Activated T-cell treated with anti-CD3 and anti-CD28 coated beads, Interleukin-2, amount 50 U/mL, for 24 hours (primary cell): ENCODE data around the gene CIDEA.
"Not testable (repeated sequence)": the region's sequence is repeated elsewhere in the genome, so short reads cannot be mapped to it uniquely, and the experiment has no call there.

ENCODE experiments used
- DNase-seq: peaks from one replicate; pipeline ENCODE4 v3.0.0-alpha.2; 2020
- H3K27ac Mint-ChIP-seq: 2 replicates; pipeline ENCODE4 v1.8.0; 2020; ENCODE audit warnings: mild to moderate bottlenecking, mixed read lengths
- H3K27me3 Mint-ChIP-seq: 2 replicates; pipeline ENCODE4 v1.8.0; 2020; ENCODE audit warnings: mixed read lengths
- H3K36me3 Mint-ChIP-seq: 2 replicates; pipeline ENCODE4 v1.8.0; 2020; ENCODE audit warnings: low read depth, mixed read lengths
- H3K4me1 Mint-ChIP-seq: 2 replicates; pipeline ENCODE4 v1.8.0; 2020; ENCODE audit warnings: low read depth, mixed read lengths
- H3K4me3 Mint-ChIP-seq: 2 replicates; pipeline ENCODE4 v1.8.0; 2020; ENCODE audit warnings: mild to moderate bottlenecking, moderate library complexity, mixed read lengths
- H3K9me3 Mint-ChIP-seq: 2 replicates; pipeline ENCODE4 v1.8.0; 2020; ENCODE audit warnings: mixed read lengths

Gene CIDEA

DNA sequence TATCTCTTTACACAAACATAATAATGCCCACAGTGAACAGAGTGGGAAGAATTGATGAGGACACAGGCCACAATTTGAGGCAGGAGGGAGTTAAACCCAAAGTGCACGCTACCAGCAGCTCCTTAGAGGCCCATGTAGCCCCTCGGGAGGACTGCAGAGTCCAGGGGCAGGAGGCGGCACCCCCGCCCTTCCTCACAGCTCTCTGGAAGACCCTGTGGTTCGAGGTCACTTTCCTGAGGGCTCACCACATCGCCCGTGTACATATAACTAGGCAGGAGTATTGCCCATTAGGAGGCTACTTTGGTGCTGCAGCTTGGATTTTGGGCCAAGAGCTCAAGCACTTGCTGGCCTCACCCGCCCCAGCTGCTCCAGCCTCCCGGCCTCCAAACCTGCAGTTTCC is 22.2 kb upstream of the CIDEA start:
- H3K27ac Mint-ChIP-seq, result no peak overlapping the region
- H3K27me3 Mint-ChIP-seq, result peaks cover 23% of the 10 kb centered on the region
- no peak for DNase-seq
- no peak overlapping the region for H3K4me3 Mint-ChIP-seq
- H3K36me3 Mint-ChIP-seq, result no peaks in the 10 kb centered on the region
- H3K9me3 Mint-ChIP-seq, result no peaks in the 10 kb centered on the region
- no peaks in the 10 kb centered on the region for H3K4me1 Mint-ChIP-seq

DNA sequence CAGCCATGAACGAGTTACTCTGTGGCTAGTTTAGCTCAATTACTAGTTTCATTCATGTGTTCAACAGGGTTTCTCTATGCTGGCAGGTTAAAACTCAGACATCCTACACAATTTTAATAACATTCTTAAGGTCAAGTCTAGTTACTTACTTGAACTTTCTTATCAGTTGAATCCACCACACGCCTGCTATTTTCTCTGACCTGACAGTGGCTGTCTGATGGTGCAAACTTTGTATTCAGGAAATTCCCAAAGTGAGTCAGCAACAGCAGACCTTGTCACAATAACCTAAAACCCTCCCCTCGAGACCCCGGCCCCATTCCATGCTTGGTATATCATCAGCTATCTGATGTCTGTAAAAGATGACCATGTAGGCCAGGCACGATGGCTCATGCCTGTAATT is 20.8 kb upstream of the CIDEA start:
- no peak for DNase-seq
- Mint-ChIP-seq H3K9me3 (no peaks in the 10 kb centered on the region), H3K4me1 (no peaks in the 10 kb centered on the region), H3K27me3 (peaks cover 32% of the 10 kb centered on the region), H3K36me3 (no peaks in the 10 kb centered on the region), H3K4me3 (no peak overlapping the region), H3K27ac (no peak overlapping the region)

DNA sequence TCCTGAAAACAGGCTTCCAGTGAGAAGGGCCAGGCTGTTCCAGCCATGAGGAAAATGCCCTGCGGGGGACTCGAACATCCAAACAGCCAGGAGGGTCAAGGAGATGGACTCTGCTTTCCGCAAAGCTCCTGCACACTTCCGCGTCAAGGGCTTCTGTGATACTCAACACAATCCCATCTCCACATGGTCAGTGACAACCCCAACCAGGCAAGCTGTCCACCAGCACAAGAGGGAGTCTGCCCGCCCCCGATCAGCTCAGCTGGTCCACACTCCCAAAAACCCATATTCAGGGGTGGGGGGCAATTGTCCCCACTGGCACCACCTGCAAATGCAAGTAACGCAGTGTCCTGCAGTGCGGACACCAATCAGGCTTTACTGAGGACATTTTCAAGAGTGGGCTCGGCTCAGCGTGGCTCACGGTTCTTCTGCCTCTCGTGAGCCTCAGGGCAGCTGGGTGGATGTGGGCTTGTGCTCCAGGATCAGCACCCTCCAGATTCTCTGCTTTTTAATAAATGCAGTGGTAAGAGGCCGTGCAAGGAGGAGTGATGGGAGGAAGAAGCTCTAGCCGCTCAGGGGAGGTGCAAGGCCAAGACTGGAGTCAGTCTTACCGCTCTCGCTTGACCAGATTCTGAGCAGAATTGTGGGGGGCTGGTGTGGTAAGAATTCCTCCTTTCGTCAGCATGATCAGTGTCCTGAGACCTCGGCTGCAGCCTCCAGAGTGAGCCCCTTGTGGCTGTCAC is 19.5 kb upstream of the CIDEA start:
- Mint-ChIP-seq H3K9me3 (no peaks in the 10 kb centered on the region), H3K36me3 (no peaks in the 10 kb centered on the region), H3K27ac (no peak overlapping the region), H3K27me3 (peaks cover 32% of the 10 kb centered on the region), H3K4me1 (no peaks in the 10 kb centered on the region), H3K4me3 (no peak overlapping the region)
- no peak for DNase-seq

DNA sequence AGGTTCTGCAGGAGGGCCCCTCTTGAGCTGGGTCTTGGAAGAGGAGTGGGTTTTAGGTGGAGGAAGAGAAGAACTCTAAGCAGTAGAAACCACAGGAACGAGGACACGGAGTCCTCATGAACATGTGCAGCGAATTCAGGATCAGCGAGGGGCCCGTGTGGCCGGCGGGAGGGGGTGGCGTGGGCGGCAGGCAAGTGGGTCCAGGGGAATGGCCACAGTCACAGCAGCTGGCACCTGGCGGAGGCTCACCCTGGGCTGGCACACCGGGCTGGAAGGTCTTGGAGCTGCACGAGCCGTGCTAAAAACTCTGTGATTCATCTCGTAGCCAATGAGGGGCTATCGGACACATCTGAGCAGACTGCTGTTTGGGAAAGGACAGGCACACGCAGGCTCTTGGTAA is 18.0 kb upstream of the CIDEA start:
- no peaks in the 10 kb centered on the region for H3K4me1 Mint-ChIP-seq
- no peak overlapping the region for H3K4me3 Mint-ChIP-seq
- no peak for DNase-seq
- H3K27ac Mint-ChIP-seq, result no peak overlapping the region
- peaks cover 28% of the 10 kb centered on the region for H3K27me3 Mint-ChIP-seq
- H3K36me3 Mint-ChIP-seq, result no peaks in the 10 kb centered on the region
- H3K9me3 Mint-ChIP-seq, result no peaks in the 10 kb centered on the region

DNA sequence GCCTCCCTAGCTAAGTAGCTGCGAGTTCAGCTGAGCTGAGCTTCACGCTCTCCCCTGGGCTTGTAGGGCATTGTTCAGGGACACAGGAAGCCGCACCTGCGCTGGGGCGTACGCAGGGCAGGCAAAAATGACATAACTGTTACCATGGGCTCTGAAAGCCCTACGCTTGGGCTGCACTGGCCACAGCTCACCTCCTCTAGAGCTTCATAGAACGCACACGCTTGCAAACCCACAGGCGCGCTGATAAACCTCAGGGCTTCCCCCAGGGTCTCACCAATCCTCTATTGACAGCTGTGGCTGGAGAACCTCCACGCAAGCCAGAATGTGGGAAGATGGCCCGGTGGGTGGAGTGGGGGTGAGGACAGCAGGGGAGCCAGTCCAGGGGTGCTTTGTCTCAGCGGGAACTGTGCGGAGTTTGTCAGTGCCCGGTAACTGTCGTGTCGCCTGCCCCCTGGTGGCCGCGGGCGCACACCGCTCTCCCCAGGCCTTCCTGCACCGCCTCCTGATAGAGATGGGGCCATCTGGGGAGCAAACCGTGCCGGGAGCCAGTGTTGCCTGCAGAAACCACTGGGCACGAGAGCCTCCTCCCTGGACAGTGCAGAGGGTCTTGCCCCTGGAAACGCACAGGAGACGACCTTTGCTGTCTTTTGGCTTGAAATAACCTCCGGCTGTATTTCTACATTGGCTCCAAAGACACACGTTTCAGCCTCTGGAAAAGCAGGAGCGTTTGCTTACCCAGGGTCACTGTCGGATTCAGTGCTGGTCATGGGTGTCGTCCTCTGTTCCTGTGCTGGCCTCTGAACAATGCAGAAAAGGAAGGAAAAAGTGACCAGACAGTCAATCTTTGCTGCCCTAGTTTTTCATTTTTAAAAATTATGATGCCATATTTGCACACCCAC is 17.0 kb upstream of the CIDEA start:
- Mint-ChIP-seq H3K36me3 (no peaks in the 10 kb centered on the region), H3K4me1 (no peaks in the 10 kb centered on the region), H3K27me3 (peaks cover 39% of the 10 kb centered on the region), H3K9me3 (no peaks in the 10 kb centered on the region), H3K4me3 (no peak overlapping the region), H3K27ac (no peak overlapping the region)
- peak; percentile 81 for DNase-seq

DNA sequence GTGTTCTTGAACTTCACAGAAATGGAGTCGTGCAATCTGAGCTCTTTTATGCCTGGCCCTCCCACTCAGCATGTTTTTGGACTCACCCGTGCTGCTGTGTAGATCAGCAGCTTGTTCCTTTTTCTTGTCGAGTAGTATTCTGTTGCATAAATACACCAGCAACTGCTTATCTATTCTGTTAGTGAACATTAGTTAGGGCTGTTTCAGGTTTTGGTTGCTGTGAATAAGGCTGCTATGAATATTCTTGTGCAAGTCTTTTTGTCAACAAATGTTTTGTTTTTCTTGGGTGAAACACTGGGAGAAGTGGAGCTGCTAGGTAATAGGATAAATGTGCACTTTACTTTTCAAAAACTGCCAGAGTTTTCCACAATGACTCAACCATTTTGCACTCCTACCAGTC is 15.3 kb upstream of the CIDEA start:
- no peak overlapping the region for H3K4me3 Mint-ChIP-seq
- no peak for DNase-seq
- H3K36me3 Mint-ChIP-seq, result no peaks in the 10 kb centered on the region
- no peaks in the 10 kb centered on the region for H3K4me1 Mint-ChIP-seq
- no peak overlapping the region for H3K27ac Mint-ChIP-seq
- H3K9me3 Mint-ChIP-seq, result no peaks in the 10 kb centered on the region
- peaks cover 43% of the 10 kb centered on the region for H3K27me3 Mint-ChIP-seq

DNA sequence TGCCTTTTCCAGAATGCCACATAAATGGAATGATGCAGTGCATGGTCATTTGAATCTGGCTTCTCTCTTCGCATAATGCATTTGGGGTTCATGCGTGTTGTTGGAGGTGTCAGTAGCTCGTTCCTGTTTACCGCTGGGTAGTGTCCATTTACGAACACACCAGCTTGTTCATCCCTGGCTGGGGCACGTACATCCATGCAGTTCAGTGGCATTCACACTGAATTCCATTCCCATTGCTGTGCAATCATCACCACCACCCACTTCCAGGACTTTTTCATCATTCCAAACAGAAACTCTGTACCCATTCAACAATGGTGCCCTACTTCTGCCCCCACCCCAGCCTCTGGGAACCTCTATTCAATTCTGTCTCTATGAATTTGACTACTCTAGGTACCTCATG is 14.7 kb upstream of the CIDEA start:
- Mint-ChIP-seq H3K4me3 (no peak overlapping the region), H3K9me3 (no peaks in the 10 kb centered on the region), H3K4me1 (no peaks in the 10 kb centered on the region), H3K36me3 (no peaks in the 10 kb centered on the region), H3K27me3 (peaks cover 44% of the 10 kb centered on the region), H3K27ac (no peak overlapping the region)
- no peak for DNase-seq

DNA sequence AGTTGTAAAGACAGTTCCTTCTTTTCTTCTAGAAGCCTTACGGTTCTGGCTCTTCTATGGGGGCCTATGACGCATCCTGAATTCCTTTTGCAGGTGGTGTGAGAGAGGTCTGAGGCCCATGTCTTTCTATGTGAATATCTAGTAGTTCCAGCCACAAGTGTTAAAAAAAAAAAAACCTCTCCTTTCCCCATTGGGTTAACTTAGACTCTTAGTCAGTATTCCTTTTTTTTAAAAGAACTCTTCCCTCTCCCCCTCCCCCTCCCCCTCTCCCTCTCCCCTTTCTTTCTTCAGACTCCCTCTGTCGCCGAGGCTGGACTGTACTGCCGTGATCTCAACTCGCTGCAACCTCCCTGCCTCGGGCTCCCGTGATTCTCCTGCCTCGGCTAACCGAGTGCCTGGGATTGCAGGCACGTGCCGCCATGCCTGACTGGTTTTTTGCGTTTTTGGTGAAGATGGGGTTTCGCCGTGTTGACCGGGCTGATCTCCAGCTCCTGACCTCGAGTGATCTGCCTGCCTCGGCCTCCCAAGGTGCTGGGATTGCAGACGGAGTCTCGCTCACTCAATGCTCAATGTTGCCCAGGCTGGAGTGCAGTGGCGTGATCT is 11.4 kb upstream of the CIDEA start:
- DNase-seq, result no peak
- H3K4me1 Mint-ChIP-seq, result no peaks in the 10 kb centered on the region
- no peak overlapping the region for H3K27ac Mint-ChIP-seq
- H3K9me3 Mint-ChIP-seq, result no peaks in the 10 kb centered on the region
- H3K27me3 Mint-ChIP-seq, result peaks cover 35% of the 10 kb centered on the region
- no peak overlapping the region for H3K4me3 Mint-ChIP-seq
- H3K36me3 Mint-ChIP-seq, result no peaks in the 10 kb centered on the region

DNA sequence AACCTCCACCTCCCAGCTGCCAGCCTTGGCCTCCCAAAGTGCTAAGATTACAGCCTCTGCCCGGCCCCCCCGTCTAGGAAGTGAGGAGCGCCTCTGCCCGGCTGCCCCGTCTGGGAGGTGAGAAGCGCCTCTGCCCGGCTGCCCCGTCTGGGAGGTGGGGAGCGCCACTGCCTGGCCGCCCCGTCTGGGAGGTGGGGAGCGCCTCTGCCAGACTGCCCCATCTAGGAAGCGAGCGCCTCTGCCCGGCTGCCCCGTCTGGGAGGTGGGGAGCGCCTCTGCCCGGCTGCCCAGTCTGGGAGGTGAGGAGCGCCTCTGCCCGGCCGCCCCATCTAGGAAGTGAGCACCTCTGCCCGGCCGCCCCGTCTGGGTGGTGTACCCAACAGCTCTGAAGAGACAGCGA is 10.9 kb upstream of the CIDEA start:
- not testable (repeated sequence) for H3K27ac Mint-ChIP-seq, H3K36me3 Mint-ChIP-seq, H3K4me3 Mint-ChIP-seq, DNase-seq, H3K9me3 Mint-ChIP-seq, H3K4me1 Mint-ChIP-seq
- H3K27me3 Mint-ChIP-seq, result peaks cover 33% of the 10 kb centered on the region

DNA sequence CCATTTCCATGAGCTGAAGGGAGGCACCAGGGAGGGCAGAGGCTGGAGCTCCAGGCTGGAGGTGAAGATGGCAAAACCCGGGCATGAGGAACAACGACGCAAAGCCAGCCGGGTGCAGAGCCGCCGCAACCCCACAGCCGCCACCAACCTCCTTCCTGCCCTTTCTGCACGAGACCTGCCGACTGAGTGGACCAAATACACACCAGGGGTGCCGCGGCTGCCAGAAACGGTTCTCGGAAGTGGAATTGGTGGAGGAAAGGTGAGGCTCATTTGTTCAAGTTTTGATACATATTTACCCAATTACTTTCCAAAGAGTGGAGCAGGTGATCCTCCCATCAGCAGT is 8.4 kb upstream of the CIDEA start:
- Mint-ChIP-seq H3K27ac (no peak overlapping the region), H3K36me3 (no peaks in the 10 kb centered on the region), H3K9me3 (no peaks in the 10 kb centered on the region), H3K4me1 (no peaks in the 10 kb centered on the region), H3K4me3 (no peak overlapping the region), H3K27me3 (peaks cover 43% of the 10 kb centered on the region)
- no peak for DNase-seq

DNA sequence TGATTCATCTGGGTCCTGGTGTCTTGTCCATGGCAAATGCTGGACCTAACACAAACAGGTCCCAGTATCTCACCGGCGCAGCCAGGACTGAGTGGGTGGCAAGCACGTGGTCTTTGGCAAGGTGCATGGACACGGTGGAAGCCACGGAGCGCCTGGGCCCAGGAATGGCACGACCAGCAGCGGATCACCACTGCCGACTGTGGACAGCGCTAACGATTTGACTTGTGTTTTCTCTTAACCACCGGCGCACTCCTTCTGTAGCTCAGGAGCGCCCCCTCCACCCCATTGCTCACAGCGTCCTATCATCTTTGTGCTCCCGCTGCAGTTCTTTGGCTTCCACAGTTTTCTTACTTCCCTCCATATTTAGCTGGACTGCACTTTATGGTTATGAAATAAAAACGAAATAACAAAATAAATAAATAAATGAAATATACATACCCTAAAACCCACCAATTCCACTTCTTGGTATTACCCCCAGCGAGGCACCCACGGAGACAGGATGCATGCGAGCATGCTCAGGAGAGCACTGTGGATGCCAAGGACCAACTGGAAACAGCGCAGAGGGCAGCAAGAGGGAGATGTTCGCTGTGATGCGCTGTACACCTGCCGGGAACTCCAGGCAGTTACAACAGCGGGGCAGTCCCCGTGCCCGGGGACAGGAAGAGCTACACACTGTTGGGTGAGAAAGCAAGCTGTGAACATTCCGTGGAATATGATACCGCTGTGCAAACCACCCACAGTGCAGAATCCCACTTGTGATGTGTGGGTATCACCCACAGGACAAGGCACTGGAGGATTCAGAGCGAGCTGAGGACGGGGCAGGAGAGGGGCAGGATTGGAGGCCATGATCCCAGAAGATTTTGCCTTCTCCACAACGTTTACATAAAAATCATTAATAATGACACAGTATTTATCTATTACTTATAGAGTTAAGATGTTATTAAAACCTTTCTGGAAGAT is 7.0 kb upstream of the CIDEA start:
- Mint-ChIP-seq H3K9me3 (no peaks in the 10 kb centered on the region), H3K27ac (no peak overlapping the region), H3K4me3 (no peak overlapping the region), H3K36me3 (no peaks in the 10 kb centered on the region), H3K27me3 (peaks cover 44% of the 10 kb centered on the region), H3K4me1 (no peaks in the 10 kb centered on the region)
- no peak for DNase-seq

DNA sequence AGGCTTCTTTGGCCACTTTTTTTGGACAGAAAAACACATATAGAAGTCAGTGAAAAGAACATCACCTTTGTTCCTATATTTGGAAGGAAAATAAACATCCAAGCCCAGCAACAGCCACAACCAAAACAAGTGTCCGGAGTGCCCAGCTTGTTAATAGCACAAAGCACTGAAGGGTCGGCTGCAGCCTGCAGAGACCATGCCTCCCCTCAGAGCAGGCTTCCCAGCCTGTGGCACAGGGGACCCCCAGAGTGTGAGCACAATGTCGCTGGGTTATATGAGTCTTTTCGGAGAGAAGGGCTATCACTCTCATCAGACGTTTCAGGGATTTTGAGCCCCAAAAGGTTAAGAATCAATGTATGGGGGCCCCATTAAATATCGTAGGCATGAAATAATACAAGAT is 6.2 kb upstream of the CIDEA start:
- DNase-seq, result no peak
- H3K27me3 Mint-ChIP-seq, result peaks cover 46% of the 10 kb centered on the region
- no peak overlapping the region for H3K27ac Mint-ChIP-seq
- no peak overlapping the region for H3K4me3 Mint-ChIP-seq
- H3K9me3 Mint-ChIP-seq, result no peaks in the 10 kb centered on the region
- H3K4me1 Mint-ChIP-seq, result no peaks in the 10 kb centered on the region
- no peaks in the 10 kb centered on the region for H3K36me3 Mint-ChIP-seq

DNA sequence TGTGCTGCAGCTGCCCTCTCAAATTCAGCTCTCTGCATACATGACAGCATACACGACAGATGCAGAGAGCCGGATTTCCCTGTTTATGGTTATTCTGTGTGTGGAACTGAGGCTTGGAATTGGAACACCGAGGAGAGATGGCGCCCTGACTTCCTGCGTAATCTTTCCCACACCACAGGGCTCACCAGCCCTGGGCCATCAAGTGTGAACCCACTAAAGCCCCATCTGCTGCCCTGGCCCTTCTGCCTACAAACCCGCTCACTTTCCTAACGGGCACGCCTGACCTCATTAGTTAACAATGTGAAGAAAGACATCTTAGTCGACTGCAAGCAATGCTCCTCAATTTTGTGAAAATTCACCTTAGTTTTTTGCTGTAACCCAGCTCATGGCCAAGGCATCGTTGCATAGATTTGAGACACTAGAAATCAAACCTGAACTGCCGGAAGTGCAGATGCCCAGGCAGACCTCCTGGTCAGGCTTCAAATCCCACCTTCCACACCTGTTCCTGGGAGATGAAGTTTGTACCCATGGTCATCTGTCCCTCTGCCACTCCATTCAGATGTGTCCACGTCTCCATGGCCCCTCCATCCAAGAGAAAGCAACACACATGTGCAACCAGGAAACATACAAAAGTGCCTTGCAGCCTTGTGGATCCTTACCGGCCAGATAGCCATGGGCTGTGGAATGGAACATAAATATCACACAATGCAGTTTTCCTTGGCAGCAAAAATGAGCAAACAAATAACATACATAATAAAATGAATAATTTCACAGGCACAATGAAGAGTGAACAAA is 5.0 kb upstream of the CIDEA start:
- peaks cover 3% of the 10 kb centered on the region for H3K4me1 Mint-ChIP-seq
- H3K36me3 Mint-ChIP-seq, result no peaks in the 10 kb centered on the region
- H3K27ac Mint-ChIP-seq, result no peak overlapping the region
- no peak overlapping the region for H3K4me3 Mint-ChIP-seq
- no peaks in the 10 kb centered on the region for H3K9me3 Mint-ChIP-seq
- H3K27me3 Mint-ChIP-seq, result peaks cover 54% of the 10 kb centered on the region
- DNase-seq, result no peak

DNA sequence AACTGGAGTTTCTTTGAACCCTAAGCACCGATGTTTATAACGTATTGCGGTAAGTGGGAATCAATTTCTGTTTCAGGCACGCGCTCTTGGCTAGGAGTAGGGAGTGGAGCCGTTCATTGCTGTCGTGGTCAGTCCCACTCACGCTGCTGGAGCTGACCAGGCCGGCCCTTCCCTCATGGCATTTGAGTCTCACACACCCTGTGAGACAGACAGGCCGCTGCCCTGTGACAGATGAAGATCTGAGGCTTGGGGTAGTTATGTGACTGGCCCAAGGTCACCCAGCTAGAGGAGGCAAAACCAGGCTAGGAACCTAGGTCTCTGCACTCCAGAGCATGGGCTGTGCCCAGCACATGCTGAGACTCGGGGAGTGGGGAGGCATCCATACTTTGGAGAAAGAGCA is 2.9 kb upstream of the CIDEA start:
- Mint-ChIP-seq H3K27me3 (peaks cover 71% of the 10 kb centered on the region), H3K4me1 (peaks cover 3% of the 10 kb centered on the region), H3K4me3 (no peak overlapping the region), H3K9me3 (no peaks in the 10 kb centered on the region), H3K27ac (no peak overlapping the region), H3K36me3 (no peaks in the 10 kb centered on the region)
- no peak for DNase-seq
